ENCODE data around the gene ST3GAL6.

Gene ST3GAL6

DNA sequence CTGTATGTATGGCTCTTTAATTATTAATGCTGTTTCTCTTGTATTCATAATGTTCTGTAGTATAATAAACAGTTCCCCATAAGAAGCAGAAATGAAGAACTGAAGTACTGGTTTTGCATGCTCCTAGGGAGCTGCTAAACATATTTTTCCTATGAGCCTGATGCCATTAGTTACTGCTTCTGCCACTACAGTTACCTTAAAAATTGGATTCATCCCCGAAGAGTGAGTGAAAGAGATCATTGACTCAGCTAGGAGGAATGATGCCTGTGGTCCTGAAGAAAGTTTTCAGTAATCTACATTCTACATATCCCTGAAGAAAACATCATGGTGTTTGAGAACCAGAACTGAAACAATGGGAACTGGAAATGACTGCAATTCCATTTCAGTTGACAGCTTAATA lies 37.1 kb upstream of the ST3GAL6 start:
- DNase-seq (ENCODE audit: insufficient read length, low spot score) (no peak), FAIRE-seq (no peak)
- TF ChIP-seq, protein P1, sequence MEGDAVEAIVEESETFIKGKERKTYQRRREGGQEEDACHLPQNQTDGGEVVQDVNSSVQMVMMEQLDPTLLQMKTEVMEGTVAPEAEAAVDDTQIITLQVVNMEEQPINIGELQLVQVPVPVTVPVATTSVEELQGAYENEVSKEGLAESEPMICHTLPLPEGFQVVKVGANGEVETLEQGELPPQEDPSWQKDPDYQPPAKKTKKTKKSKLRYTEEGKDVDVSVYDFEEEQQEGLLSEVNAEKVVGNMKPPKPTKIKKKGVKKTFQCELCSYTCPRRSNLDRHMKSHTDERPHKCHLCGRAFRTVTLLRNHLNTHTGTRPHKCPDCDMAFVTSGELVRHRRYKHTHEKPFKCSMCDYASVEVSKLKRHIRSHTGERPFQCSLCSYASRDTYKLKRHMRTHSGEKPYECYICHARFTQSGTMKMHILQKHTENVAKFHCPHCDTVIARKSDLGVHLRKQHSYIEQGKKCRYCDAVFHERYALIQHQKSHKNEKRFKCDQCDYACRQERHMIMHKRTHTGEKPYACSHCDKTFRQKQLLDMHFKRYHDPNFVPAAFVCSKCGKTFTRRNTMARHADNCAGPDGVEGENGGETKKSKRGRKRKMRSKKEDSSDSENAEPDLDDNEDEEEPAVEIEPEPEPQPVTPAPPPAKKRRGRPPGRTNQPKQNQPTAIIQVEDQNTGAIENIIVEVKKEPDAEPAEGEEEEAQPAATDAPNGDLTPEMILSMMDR (IDR thresholded peaks at IDR 0.05; ENCODE audit: insufficient read depth, missing control alignments), result no peak

DNA sequence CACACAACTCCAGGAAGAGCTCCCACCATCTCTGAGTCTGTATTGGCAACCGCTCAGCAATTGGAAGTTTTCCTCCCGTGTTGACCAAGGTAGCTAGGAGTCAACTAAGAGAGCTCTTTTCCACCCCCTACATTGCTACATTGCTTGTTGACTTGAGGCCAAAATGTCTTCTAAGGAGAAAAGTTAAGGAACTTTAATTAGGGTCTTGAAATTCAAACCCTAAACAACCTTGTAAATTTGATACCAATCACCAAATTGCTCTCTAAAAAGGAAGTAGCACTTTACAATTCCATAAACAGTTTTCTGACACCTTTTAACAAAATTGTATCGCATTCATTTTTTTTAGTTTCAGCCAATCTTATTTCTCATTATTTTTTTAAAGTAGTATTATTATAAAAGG lies 35.5 kb upstream of the ST3GAL6 start:
- DNase-seq (ENCODE audit: insufficient read length, low spot score) (no peak), FAIRE-seq (no peak)
- TF ChIP-seq, protein P1 (IDR thresholded peaks at IDR 0.05; ENCODE audit: insufficient read depth, missing control alignments), result no peak

DNA sequence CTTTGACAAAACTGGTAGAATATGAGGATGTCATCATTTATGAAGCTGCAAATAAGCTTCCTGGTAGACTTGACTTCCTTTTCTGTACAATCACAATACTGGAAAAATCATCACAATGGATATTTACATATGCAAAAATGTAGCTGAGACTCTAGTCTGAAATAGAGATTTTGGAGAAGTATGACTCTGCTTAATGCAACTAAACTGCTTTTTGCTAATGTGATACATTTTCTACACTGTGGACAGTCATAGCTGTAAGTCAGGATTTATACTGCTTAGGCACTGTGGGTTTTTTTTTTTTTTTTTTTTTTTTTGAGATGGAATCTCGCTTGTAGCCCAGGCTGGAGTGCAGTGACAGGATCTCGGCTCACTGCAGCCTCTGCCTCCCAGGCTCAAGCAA lies 34.5 kb upstream of the ST3GAL6 start:
- TF ChIP-seq, protein P1 (IDR thresholded peaks at IDR 0.05; ENCODE audit: insufficient read depth, missing control alignments), result no peak

DNA sequence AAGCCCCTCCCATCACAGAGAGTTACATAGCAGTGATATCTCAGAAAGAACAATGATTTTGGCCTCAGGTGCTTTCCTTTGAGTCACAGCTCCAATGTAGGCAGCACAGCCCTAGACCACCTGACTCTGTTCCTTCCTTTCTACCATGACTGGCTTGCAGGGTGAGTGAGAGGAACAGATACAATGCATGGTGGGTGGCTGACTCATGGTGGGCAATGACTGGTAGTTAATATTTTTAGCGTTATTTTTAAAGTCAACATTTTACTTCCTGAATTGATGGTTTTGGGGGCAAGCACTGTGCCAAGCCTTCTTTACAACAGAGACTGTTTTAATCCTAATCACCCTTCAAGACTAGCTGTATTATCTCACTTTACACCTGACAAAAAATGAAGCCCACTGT lies 32.8 kb upstream of the ST3GAL6 start:
- DNase-seq (ENCODE audit: insufficient read length, low spot score), result no peak
- FAIRE-seq, result no peak
- TF ChIP-seq, protein P1 (IDR thresholded peaks at IDR 0.05; ENCODE audit: insufficient read depth, missing control alignments), result no peak

More for the DNA sequence above, 34.5 kb upstream of the ST3GAL6 start:
- DNase-seq (ENCODE audit: insufficient read length, low spot score) (no peak), FAIRE-seq (no peak)

DNA sequence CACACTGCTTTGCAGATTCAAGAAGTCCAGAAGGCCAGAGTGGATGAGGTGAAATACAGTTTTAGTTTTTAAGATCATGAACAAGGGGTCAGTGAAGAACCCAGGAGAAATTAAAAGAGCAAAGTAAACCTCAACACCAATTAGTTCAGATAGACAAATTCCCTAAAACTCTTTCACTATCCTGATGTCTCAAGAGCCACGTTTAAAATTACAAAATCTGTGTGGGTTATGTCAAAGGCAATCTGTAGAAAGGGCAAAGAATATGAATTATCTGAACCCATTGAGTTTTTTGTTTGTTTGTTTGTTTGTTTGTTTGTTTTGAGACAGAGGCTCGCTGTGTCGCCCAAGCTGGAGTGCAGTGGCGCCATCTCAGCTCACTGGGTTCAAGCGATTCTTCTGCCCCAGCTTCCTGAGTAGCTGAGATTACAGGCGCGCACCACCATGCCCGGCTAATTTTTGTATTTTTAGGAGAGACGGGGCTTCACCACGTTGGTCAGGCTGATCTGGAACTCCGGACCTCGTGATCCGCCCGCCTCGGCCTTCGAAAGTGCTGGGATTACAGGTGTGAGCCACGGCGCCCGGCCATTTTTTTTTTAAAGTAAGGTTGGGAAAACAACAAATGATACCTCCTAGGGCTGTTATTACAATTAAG lies 32.1 kb upstream of the ST3GAL6 start:
- FAIRE-seq, result no peak
- TF ChIP-seq, protein P1 (IDR thresholded peaks at IDR 0.05; ENCODE audit: insufficient read depth, missing control alignments), result no peak
- DNase-seq (ENCODE audit: insufficient read length, low spot score), result no peak

DNA sequence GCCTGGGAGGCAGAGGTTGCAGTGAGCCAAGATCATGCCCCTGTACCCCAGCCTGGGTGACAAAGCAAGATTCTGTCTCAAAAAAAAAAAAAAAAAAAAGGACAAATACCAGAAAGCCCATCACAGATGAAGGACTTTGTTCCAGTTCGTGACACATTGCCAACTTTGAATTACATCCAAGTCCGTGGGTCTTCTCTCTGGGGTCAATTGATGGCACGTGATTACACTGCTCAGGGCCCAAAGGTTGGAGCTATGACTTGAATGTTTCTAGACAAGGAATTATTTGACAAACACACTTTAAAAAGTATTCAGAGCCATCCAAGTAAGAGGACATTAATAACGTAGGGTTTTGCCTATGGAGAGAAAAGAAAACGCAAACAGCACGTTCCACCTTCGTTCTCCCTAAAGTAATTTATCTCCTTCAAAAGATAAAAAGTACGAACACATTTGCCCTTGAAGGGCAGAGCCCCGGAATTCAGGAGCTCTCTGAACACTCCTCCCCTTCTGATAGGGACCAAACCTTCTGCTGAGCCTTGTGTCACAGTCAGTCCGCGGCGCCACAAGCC lies 31.3 kb upstream of the ST3GAL6 start:
- DNase-seq (ENCODE audit: insufficient read length, low spot score), result no peak
- TF ChIP-seq, protein P1 (IDR thresholded peaks at IDR 0.05; ENCODE audit: insufficient read depth, missing control alignments), result no peak
- FAIRE-seq, result no peak

DNA sequence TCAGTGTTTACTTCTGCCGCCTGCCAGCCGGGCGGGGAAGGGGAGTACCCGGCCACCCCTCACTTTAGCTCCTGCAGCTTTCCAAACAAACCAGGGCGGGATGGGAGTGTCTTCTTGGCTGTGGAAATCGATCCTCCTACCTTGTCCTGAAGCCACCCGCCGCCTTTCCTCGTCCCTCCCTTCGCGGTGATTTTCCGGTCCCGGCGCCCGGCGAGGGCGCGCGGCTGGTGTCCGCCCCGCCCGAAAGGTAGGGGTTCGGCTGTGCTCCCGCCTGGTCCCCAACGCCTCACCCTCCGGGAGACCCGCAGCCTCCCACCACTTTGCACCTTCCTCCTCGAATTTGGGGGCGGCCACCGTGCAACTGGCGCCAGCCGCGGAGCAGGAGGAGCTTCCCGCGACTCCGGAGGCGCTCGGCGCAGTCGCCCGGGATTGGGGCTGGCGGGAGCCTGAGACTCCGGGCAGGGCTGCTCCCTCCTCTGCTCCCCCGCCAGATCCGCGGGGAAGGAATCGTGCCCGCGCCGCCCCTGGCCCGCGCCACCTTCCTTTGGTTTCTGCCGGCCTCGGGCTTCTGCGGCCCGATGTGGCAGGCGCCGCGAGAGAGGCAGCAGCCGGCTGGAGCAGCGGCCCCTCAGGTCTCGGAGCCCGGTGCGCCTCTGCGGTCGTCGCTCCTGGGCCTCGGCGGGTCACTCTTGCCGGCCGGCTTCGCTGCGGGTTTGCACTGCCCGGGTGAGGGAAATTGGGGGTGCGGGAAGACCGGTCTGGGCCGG lies 30.7 kb upstream of the ST3GAL6 start:
- no peak for FAIRE-seq
- DNase-seq (ENCODE audit: insufficient read length, low spot score), result no peak
- TF ChIP-seq, protein P1 (IDR thresholded peaks at IDR 0.05; ENCODE audit: insufficient read depth, missing control alignments), result no peak
